T-helper 1 cell treated with Interleukin-12 subunit alpha and Interleukin-12 subunit beta and Interleukin-4 antibody, amounts not matched to agents 30 μg/mL and 1 μg/mL, for 36 hours (primary cell): ENCODE data around the gene SLC13A5.

ENCODE experiments used
- H3K27ac Mint-ChIP-seq: one replicate; pipeline ENCODE4 v1.8.0; 2021; ENCODE audit warnings: mild to moderate bottlenecking, mixed read lengths
- H3K27me3 Mint-ChIP-seq: one replicate; pipeline ENCODE4 v1.8.0; 2021; ENCODE audit warnings: low read depth, mixed read lengths
- H3K36me3 Mint-ChIP-seq: one replicate; pipeline ENCODE4 v1.8.0; 2021; ENCODE audit warnings: low read depth, mixed read lengths
- H3K4me1 Mint-ChIP-seq: one replicate; pipeline ENCODE4 v1.8.0; 2021; ENCODE audit warnings: low read depth, mixed read lengths
- H3K4me3 Mint-ChIP-seq: one replicate; pipeline ENCODE4 v1.8.0; 2021; ENCODE audit warnings: mild to moderate bottlenecking, moderate library complexity, mixed read lengths
- H3K9me3 Mint-ChIP-seq: one replicate; pipeline ENCODE4 v1.8.0; 2021; ENCODE audit warnings: mixed read lengths

The SLC13A5 gene

DNA sequence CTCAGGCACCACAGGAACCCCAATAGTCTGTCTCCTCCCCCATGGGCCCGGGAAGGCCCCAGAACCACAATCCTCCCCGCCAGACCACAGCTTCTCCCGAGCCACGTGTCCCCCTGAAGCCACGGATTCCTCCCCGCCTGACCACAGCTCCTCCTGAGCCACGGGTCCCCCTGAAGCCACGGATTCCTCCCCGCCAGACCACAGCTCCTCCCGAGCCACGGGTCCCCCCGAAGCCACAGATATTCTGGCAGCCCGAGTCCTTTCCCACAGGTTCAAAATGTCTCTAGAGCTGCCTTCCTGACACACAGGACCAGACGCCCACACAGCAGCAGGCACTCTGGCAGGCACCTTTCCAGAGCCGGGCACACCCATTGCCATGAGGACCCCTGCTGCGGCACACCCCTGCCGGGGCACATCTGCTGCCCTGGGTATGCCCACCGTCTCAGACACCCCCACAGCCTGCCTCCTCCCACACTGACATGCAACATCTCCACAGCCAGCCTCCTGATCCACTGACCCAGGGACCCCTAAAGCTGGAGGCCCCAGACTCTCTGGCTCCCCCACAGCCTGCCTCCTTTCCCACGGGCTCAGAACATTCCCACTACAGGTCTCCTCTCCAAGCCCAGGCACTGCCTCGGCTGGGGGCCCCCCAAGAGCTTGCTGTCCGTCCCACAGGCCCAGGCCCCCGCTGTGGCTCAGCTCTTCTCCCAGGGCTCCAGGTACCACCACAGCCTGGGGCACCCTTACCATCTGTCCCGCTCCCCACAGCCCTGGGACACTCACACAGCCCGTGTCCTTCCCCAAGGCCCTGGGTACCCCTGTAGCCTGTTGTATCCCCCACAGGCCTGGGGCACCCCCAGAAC is 74.9 kb downstream of the SLC13A5 start:
- H3K4me1 Mint-ChIP-seq, result peaks cover 33% of the 10 kb centered on the region
- H3K27me3 Mint-ChIP-seq, result no peaks in the 10 kb centered on the region
- peak overlapping the region; percentile 48 for H3K4me3 Mint-ChIP-seq
- H3K9me3 Mint-ChIP-seq, result no peaks in the 10 kb centered on the region
- H3K36me3 Mint-ChIP-seq, result peaks cover 23% of the 10 kb centered on the region
- peak overlapping the region; percentile 58 for H3K27ac Mint-ChIP-seq

DNA sequence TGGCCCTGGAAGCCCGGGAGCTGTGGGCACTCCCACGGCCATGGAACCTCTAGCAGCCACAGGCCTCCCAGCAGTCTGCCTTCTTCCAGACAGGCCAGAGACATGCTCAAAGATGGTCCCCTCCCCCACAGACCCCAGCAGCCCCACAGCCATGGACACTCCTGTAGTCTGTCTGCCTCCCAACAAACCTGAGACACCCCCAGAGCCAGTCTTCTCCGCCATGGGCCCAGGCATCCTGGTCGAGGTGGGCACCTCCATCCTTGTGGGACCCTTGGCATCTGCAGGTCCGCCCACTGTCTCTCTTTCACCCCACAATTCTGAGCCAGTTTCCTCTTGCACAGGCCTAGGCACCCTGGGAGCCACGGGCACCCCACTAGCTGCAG is 75.7 kb downstream of the SLC13A5 start:
- Mint-ChIP-seq H3K27me3 (no peaks in the 10 kb centered on the region), H3K4me1 (peaks cover 27% of the 10 kb centered on the region), H3K4me3 (no peak overlapping the region), H3K27ac (no peak overlapping the region), H3K9me3 (no peaks in the 10 kb centered on the region), H3K36me3 (peaks cover 28% of the 10 kb centered on the region)

GRCh38 chr17:6636616-6637457 is 76.3 kb downstream of the SLC13A5 start:
- H3K9me3 Mint-ChIP-seq, result no peaks in the 10 kb centered on the region
- no peak overlapping the region for H3K4me3 Mint-ChIP-seq
- H3K36me3 Mint-ChIP-seq, result peaks cover 25% of the 10 kb centered on the region
- no peak overlapping the region for H3K27ac Mint-ChIP-seq
- H3K4me1 Mint-ChIP-seq, result peaks cover 24% of the 10 kb centered on the region
- no peaks in the 10 kb centered on the region for H3K27me3 Mint-ChIP-seq

DNA sequence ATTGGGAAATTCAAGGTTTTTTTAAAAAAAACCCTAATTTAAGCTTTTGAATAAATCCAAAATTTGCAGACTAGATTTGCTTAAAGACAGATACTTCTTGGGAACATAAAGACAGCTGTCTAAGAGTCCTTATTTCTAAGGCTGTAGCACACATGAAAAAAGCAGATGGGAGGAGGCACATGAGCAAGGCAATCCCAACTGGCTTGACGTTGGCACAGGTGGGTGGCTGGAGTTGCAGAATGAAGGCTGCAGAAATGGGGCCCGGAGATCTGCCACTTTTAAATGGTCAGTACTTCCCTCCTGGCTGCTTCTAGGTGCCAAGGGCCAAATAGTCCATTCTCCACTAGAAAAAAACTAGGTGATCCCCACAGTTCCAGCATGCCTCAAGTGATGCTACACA is 77.1 kb downstream of the SLC13A5 start:
- no peak overlapping the region for H3K4me3 Mint-ChIP-seq
- no peaks in the 10 kb centered on the region for H3K9me3 Mint-ChIP-seq
- H3K27ac Mint-ChIP-seq, result no peak overlapping the region
- peaks cover 29% of the 10 kb centered on the region for H3K36me3 Mint-ChIP-seq
- peaks cover 20% of the 10 kb centered on the region for H3K4me1 Mint-ChIP-seq
- no peaks in the 10 kb centered on the region for H3K27me3 Mint-ChIP-seq
